Measurements from ENCODE around the gene DCTN3. TPM values are rescaled to one million over a fixed set of nuclear protein-coding genes. Genes with fewer than 3 reads are reported as not detected.

The DCTN3 gene
- total and polyA plus RNA-seq, 2 donors (not counting 3 experiments of a cell fraction or from before 2014, with no cell fraction given), result 91.0 to 170 TPM

GRCh38 chr9:34568774-34569173 is 51.5 kb downstream of the DCTN3 start:
- no peak overlapping the region for H3K4me3 ChIP-seq (replicated peaks in 1 of 3; ENCODE audit: insufficient read depth in 1 of 3, low read depth in 1 of 3, low read length in 3 of 3)
- no peak overlapping the region for H3K27ac ChIP-seq (ENCODE audit: insufficient read depth, low read depth, low read length)
- no TSS peak for BruUV-seq (replicated peaks)
- no peak for FAIRE-seq
- no peaks in the 10 kb centered on the region for H3K9me1 ChIP-seq (replicated peaks; ENCODE audit: control insufficient read depth, extremely low read depth, insufficient read depth, low read length)
- no peaks in the 10 kb centered on the region for H3K9me3 ChIP-seq (replicated peaks; ENCODE audit: control insufficient read depth, insufficient read depth, low read length)
- H3K27me3 ChIP-seq (ENCODE audit: control insufficient read depth in 2 of 2, insufficient read depth in 2 of 2, low read length in 2 of 2), result peaks cover 2 to 5% of the 10 kb centered on the region in 2 experiments
- dilution Hi-C loops (cut with MboI; ENCODE audit: extremely low pct_ligation_motif_present, low sequenced_read_pairs), result no loop called here
- H2AFZ ChIP-seq (ENCODE audit: low read depth, low read length), result no peak overlapping the region
- no peak for DNase-seq (ENCODE audit: low read depth, low spot score)
- H3K79me2 ChIP-seq (ENCODE audit: control insufficient read depth, insufficient read depth, low read length), result no peaks in the 10 kb centered on the region
- no peak overlapping the region for H3K9ac ChIP-seq (replicated peaks; ENCODE audit: extremely low read depth, insufficient read depth, low read length)
- no peaks in the 10 kb centered on the region for H3K4me1 ChIP-seq (ENCODE audit: control insufficient read depth, extremely low read depth, insufficient read depth, low read length)
- TF ChIP-seq CTCF (IDR thresholded peaks at IDR 0.05; ENCODE audit: extremely low read depth in 1 of 2, insufficient read depth in 1 of 2, low read depth in 1 of 2, low read length in 2 of 2) (no peak), MYC (IDR thresholded peaks at IDR 0.05; ENCODE audit: low read depth, low read length) (no peak), EZH2 (IDR thresholded peaks at IDR 0.05; ENCODE audit: borderline replicate concordance, low read depth, low read length, severe bottlenecking) (no peak), MAX (IDR thresholded peaks at IDR 0.05; ENCODE audit: insufficient read depth, insufficient read length) (no peak), JUN (IDR thresholded peaks at IDR 0.05; ENCODE audit: borderline replicate concordance, insufficient read depth, insufficient read length, low read depth) (no peak), FOS (IDR thresholded peaks at IDR 0.05; ENCODE audit: borderline replicate concordance, insufficient read depth, low read length) (no peak), POLR2A (IDR thresholded peaks at IDR 0.05; ENCODE audit: low read depth, low read length) (no peak), POLR2AphosphoS5 (IDR thresholded peaks at IDR 0.05; ENCODE audit: insufficient read depth, low read depth, low read length) (no peak), GATA2 (IDR thresholded peaks at IDR 0.05; ENCODE audit: insufficient read depth, insufficient read length, low read depth, low read length) (no peak)
- CTCF ChIA-PET, result interaction anchor here (1.0 to 2.4 kb wide), 2 partner anchors 21 to 23 kb away, joined by 3 to 11 read pairs; no protein-coding TSS in a partner anchor
- intact Hi-C loops (cut with micrococcal nuclease), result no loop called here
- POLR2A ChIA-PET, result no interaction called here
- no peaks in the 10 kb centered on the region for H3K36me3 ChIP-seq (ENCODE audit: control insufficient read depth in 2 of 2, extremely low read depth in 1 of 2, insufficient read depth in 2 of 2, low read length in 2 of 2)
- H3K4me2 ChIP-seq (ENCODE audit: insufficient read depth, low read length), result no peak overlapping the region
- H4K20me1 ChIP-seq (replicated peaks; ENCODE audit: control insufficient read depth, extremely low read depth, insufficient read depth, low read length), result no peaks in the 10 kb centered on the region
